Panc1 (cell line): ENCODE measurements around the gene LDB2. TPM values are rescaled to one million over a fixed set of nuclear protein-coding genes. Genes with fewer than 3 reads are reported as not detected.

ENCODE experiments used
- ATAC-seq: fragments of 200-7000 bp; cut with Tn5 transposase; 2 replicates; pipeline ENCODE4 v1.9.1; 2020; ENCODE audit warnings: mild to moderate bottlenecking, moderate library complexity
- BruUV-seq: library from RNA; stranded (reverse); fragments of 400-500 nt; replicated peaks from 2 replicates; lab custom pipeline; 2021; lab: Mats Ljungman, UMichigan
- CTCF ChIA-PET: fragments of 300-600 bp; sonication (Branson Sonifier 250); formaldehyde crosslinking; loops from one replicate; lab custom pipeline; 2022; ENCODE audit warnings: antibody characterized with exemption; lab: Charles Lee
- POLR2A ChIA-PET: fragments of 300-600 bp; sonication (Branson Sonifier 250); formaldehyde crosslinking; loops from one replicate; lab custom pipeline; 2022; ENCODE audit warnings: antibody characterized with exemption; lab: Charles Lee
- DNase-seq: peaks from one replicate; pipeline ENCODE4 v3.0.0-alpha.2; 2010; ENCODE audit warnings: low read depth, low spot score
- H3K27ac ChIP-seq: 2 replicates; pipeline ENCODE4 v1.5.1; 2011; ENCODE audit warnings: mild to moderate bottlenecking, low read length, inconsistent platforms
- H3K27me3 ChIP-seq: fragments of 200-500 bp; sonication (Bioruptor generic); 2 replicates; pipeline ENCODE4 v1.6.0; 2014; ENCODE audit warnings: low read length, inconsistent platforms; ENCODE audit not compliant: control insufficient read depth, insufficient read depth
- H3K36me3 ChIP-seq: fragments of 200-500 bp; sonication (Bioruptor generic); 2 replicates; pipeline ENCODE4 v1.5.1; 2014; ENCODE audit warnings: inconsistent platforms, mild to moderate bottlenecking, low read length, moderate library complexity; ENCODE audit not compliant: control insufficient read depth, insufficient read depth
- H3K4me1 ChIP-seq: 2 replicates; pipeline ENCODE4 v1.5.1; 2011; ENCODE audit warnings: inconsistent platforms, mild to moderate bottlenecking, low read length, moderate library complexity; ENCODE audit not compliant: control insufficient read depth, insufficient read depth
- H3K4me3 ChIP-seq, 2 experiments: 2 replicates each; pipeline ENCODE4 v1.5.1; 2011 to 2012; ENCODE audit warnings: low read depth in 2 of 2, low read length in 2 of 2, mild to moderate bottlenecking in 2 of 2, inconsistent platforms in 1 of 2, moderate library complexity in 1 of 2
- H3K9me3 ChIP-seq: fragments of 200-500 bp; sonication (Bioruptor generic); 2 replicates; pipeline ENCODE4 v1.5.1; 2014; ENCODE audit warnings: low read depth, mild to moderate bottlenecking, inconsistent platforms, low read length, moderate library complexity; ENCODE audit not compliant: control insufficient read depth, insufficient read depth
- CTCF ChIP-seq: fragments of 450-650 bp; IDR thresholded peaks from 2 replicates; pipeline ENCODE4 v1.5.1; 2017; ENCODE audit warnings: mild to moderate bottlenecking
- POLR2AphosphoS5 ChIP-seq: IDR thresholded peaks from 2 replicates; pipeline ENCODE4 v1.6.1; 2012; ENCODE audit warnings: mild to moderate bottlenecking, low read depth, low read length, moderate library complexity
- REST ChIP-seq, 2 experiments: IDR thresholded peaks; 2 replicates each; pipeline ENCODE4 v1.6.1; 2011 to 2012; ENCODE audit warnings: low read depth in 2 of 2, control low read depth in 1 of 2, low read length in 1 of 2, mild to moderate bottlenecking in 1 of 2, moderate library complexity in 1 of 2; ENCODE audit not compliant: insufficient read depth in 1 of 2
- SIN3A ChIP-seq: IDR thresholded peaks from 2 replicates; pipeline ENCODE4 v1.6.1; 2012; ENCODE audit warnings: low read depth, mild to moderate bottlenecking, low read length, moderate library complexity, borderline replicate concordance; ENCODE audit not compliant: insufficient read depth
- TCF7L2 ChIP-seq: IDR thresholded peaks from 2 replicates; pipeline ENCODE4 v1.6.1; 2011; ENCODE audit warnings: mild to moderate bottlenecking, low read depth, low read length, inconsistent platforms
- in situ Hi-C: cut with HindIII; loops from 2 replicates; pipeline ENCODE4 v1.10.0; 2016; ENCODE audit warnings: low sequenced_read_pairs, low pct_unique_long_range_greater_than_20kb
- intact Hi-C: fragments of 100-400 bp; cut with micrococcal nuclease; formaldehyde crosslinking; loops from one replicate; pipeline ENCODE4 v1.10.0; 2022; ENCODE audit not compliant: unreplicated experiment
- total RNA-seq: library from RNA; stranded (reverse); gene quantifications from one replicate; pipeline ENCODE4 v1.2.1, GENCODE V29; 2021; ENCODE audit not compliant: unreplicated experiment

The LDB2 gene
- total RNA-seq, 1 experiment from 2014 or later: not detected

DNA sequence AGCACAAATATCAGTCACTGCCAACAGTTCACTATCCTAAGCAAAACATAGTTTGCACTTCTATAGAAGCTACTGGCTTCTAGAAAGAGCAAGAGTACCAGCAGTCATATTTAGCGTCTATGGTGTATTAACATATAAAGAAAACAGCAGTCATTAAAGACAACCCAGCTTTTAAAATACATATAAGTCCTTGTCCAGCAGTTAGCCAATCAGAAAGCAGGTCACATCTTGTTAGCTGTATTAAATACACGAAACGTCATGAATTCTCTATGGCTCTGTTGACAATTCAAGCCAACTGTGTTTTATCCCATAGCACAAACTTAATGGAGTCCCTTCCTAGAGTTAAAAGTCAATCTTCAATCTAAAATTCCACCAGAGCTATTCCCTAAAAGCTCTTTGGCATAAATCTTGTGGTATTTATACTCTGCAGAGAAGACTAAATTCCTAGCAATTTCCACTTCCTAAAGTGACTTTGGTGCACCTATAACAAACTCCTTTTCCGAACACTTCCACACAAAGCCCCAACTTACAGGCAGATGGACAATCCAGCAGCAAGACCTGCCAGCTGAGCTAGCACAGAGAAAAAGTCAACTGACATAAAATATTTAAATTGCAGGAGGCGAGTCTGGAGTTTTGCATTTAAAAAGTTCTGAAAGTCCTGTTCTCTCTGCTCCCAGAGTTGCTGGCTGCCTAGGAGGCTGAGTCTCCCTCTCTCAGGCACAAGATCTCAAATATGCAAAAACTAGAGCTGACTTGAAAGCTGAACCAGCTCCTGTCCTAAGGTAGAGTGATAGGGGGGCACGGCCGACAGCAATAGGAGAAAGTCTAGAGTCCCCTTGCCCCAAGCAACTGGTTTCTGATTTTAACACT, 1.3 kb downstream of the LDB2 start:
- Histone ChIP-seq H3K4me1 (no peaks in the 10 kb centered on the region), H3K27me3 (no peaks in the 10 kb centered on the region), H3K4me3 (peak overlapping the region in 1 of 2 experiments; percentile 3; a peak in 1 of 4 replicates), H3K9me3 (no peaks in the 10 kb centered on the region), H3K27ac (no peak overlapping the region), H3K36me3 (no peaks in the 10 kb centered on the region)
- no TSS peak for BruUV-seq
- TF ChIP-seq REST (IDR thresholded peaks at IDR 0.05; ENCODE audit: insufficient read depth in 1 of 2, low read depth in 2 of 2, low read length in 1 of 2): no peak
- no peak for TF ChIP-seq TCF7L2
- TF ChIP-seq CTCF: no peak
- no peak for TF ChIP-seq POLR2AphosphoS5
- TF ChIP-seq SIN3A: no peak
- CTCF ChIA-PET: no interaction called here
- intact Hi-C loops: no loop called here
- in situ Hi-C loops: no loop called here
- POLR2A ChIA-PET: no interaction called here
- DNase-seq (no peak), ATAC-seq (no peak)

DNA sequence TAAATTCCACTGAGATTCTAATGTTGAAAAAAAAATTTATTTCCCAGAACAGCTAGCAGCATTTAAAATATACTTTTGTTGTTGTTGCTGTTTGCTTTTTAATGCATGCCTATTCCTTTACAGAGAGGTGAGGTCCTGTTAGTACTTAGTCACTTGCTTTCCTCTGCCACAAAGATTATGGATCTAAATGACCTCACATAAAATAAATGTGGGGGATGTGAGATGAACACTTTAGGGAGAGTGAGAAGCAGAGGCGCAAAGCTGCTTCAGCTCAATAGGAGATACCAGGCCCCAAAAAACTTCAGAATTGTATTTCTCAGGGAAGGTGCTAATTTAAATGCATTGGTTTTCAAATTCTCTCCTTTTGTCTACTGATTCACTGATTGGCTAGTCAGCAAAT, 4.0 kb downstream of the LDB2 start:
- ChIA-PET POLR2A (no interaction called here), CTCF (interaction anchor here (0.7 kb wide), 1 partner anchor 330 kb away, joined by 12 read pairs; no protein-coding TSS in a partner anchor)
- Histone ChIP-seq H3K4me3 (no peak overlapping the region), H3K9me3 (no peaks in the 10 kb centered on the region), H3K27ac (no peak overlapping the region), H3K4me1 (no peaks in the 10 kb centered on the region), H3K27me3 (no peaks in the 10 kb centered on the region), H3K36me3 (no peaks in the 10 kb centered on the region)
- in situ Hi-C loops (no loop called here), intact Hi-C loops (no loop called here)
- no peak for ATAC-seq
- TF ChIP-seq POLR2AphosphoS5 (no peak), SIN3A (no peak), CTCF (no peak), TCF7L2 (no peak), REST (IDR thresholded peaks at IDR 0.05; ENCODE audit: insufficient read depth in 1 of 2, low read depth in 2 of 2, low read length in 1 of 2) (no peak)
- no peak for DNase-seq
- BruUV-seq: no TSS peak
